Ecto neural progenitor cell (in vitro differentiated cells): ENCODE measurements around the gene CD226.
"Not testable (repeated sequence)": the region's sequence is repeated elsewhere in the genome, so short reads cannot be mapped to it uniquely, and the experiment has no call there.

Source experiments
- DNase-seq: peaks from one replicate; pipeline ENCODE4 v3.0.0-alpha.2; 2018; ENCODE audit warnings: low spot score

Gene CD226

GRCh38 chr18:69956665-69957620 lies 9.3 kb upstream of the CD226 start:
- no peak for DNase-seq

GRCh38 chr18:69956057-69956456 lies 8.4 kb upstream of the CD226 start:
- no peak for DNase-seq

GRCh38 chr18:69954719-69955480 lies 7.2 kb upstream of the CD226 start:
- no peak for DNase-seq

GRCh38 chr18:69953191-69953590 lies 5.5 kb upstream of the CD226 start:
- no peak for DNase-seq

GRCh38 chr18:69951182-69951581 lies 3.5 kb upstream of the CD226 start:
- no peak for DNase-seq

GRCh38 chr18:69949538-69949936 lies 1.9 kb upstream of the CD226 start:
- no peak for DNase-seq

- DNase-seq: no peak
These were observed 1.4 kb upstream of the CD226 start for GRCh38 chr18:69948919-69949537.

GRCh38 chr18:69948256-69948655 lies 583 bp upstream of the CD226 start:
- no peak for DNase-seq

- no peak for DNase-seq
These were observed 991 bp downstream of the CD226 start for GRCh38 chr18:69946608-69947155.

GRCh38 chr18:69945220-69946114 lies 2.2 kb downstream of the CD226 start:
- DNase-seq: no peak

GRCh38 chr18:69944436-69944835 lies 3.2 kb downstream of the CD226 start:
- DNase-seq: no peak

GRCh38 chr18:69943021-69943420 lies 4.7 kb downstream of the CD226 start:
- DNase-seq: no peak

GRCh38 chr18:69941183-69941582 lies 6.5 kb downstream of the CD226 start:
- no peak for DNase-seq

- not testable (repeated sequence) for DNase-seq
These were observed 7.9 kb downstream of the CD226 start for GRCh38 chr18:69939812-69940211.

- no peak for DNase-seq
These were observed 11.5 kb downstream of the CD226 start for GRCh38 chr18:69936191-69936558.

GRCh38 chr18:69935319-69936190 lies 12.1 kb downstream of the CD226 start:
- no peak for DNase-seq

GRCh38 chr18:69934601-69935265 lies 12.9 kb downstream of the CD226 start:
- no peak for DNase-seq

- no peak for DNase-seq
These were observed 18.5 kb downstream of the CD226 start for GRCh38 chr18:69929041-69929774.

- no peak for DNase-seq
These were observed 31.3 kb downstream of the CD226 start for GRCh38 chr18:69916412-69916811.
